GM12878 (cell line): ENCODE data around the gene CASP4. TPM values are rescaled to one million over a fixed set of nuclear protein-coding genes. Genes with fewer than 3 reads are reported as not detected.

Experiments used
- ATAC-seq: fragments of 200-7000 bp; cut with Tn5 transposase; 3 replicates; pipeline ENCODE4 v1.9.1; 2020; ENCODE audit warnings: mild to moderate bottlenecking, moderate library complexity
- BruUV-seq: library from RNA; stranded (reverse); fragments of 400-500 nt; replicated peaks from 2 replicates; lab custom pipeline; 2021; lab: Mats Ljungman, UMichigan
- CTCF ChIA-PET: fragments of 300-600 bp; sonication (Branson Sonifier 250); formaldehyde crosslinking; extraction: SDS; loops from one replicate; lab custom pipeline; 2021; ENCODE audit warnings: inconsistent platforms; lab: Yijun Ruan, JAX
- POLR2A ChIA-PET: fragments of 350-600 bp; formaldehyde crosslinking; extraction: SDS; loops from one replicate; lab custom pipeline; 2021; ENCODE audit warnings: inconsistent platforms; lab: Charles Lee
- RAD21 ChIA-PET: fragments of 300-600 bp; sonication (Branson Sonifier 250); formaldehyde crosslinking; loops from one replicate; lab custom pipeline; 2023; ENCODE audit warnings: antibody characterized with exemption; ENCODE audit not compliant: unreplicated experiment; lab: Charles Lee
- SMC1A ChIA-PET: fragments of 300-600 bp; sonication (Branson Sonifier 250); formaldehyde crosslinking; loops from one replicate; lab custom pipeline; 2023; ENCODE audit not compliant: unreplicated experiment, uncharacterized antibody; lab: Charles Lee
- DNase-seq: peaks from one replicate; pipeline ENCODE4 v3.0.0-alpha.2; 2011; ENCODE audit warnings: low read depth, low spot score
- FAIRE-seq: peaks from 3 replicates; lab custom pipeline; 2011; peaks lifted over from hg19 to GRCh38; lab: Jason Lieb, UNC
- H2AFZ ChIP-seq: 2 replicates; pipeline ENCODE4 v1.6.0; 2011; ENCODE audit warnings: low read depth, low read length, control low read depth; ENCODE audit not compliant: control insufficient read depth
- H3K27ac ChIP-seq: 2 replicates; pipeline ENCODE4 v1.5.1; 2011; ENCODE audit warnings: control low read depth; ENCODE audit not compliant: control insufficient read depth, insufficient read depth
- H3K27me3 ChIP-seq, 2 experiments: replicated peaks in 1 of 2; 2 replicates each; pipeline versions ENCODE4 v1.6.0 to v1.6.1; 2011; ENCODE audit warnings: low read length in 1 of 2; ENCODE audit not compliant: control insufficient read depth in 2 of 2, insufficient read depth in 2 of 2
- H3K36me3 ChIP-seq, 2 experiments: 2 replicates each; pipeline ENCODE4 v1.5.1; 2011; ENCODE audit warnings: low read length in 1 of 2; ENCODE audit not compliant: control insufficient read depth in 2 of 2, insufficient read depth in 2 of 2
- H3K4me1 ChIP-seq: 2 replicates; pipeline ENCODE4 v1.6.1; 2011; ENCODE audit warnings: mild to moderate bottlenecking, low read length, moderate library complexity, mixed read lengths; ENCODE audit not compliant: control insufficient read depth, insufficient read depth
- H3K4me2 ChIP-seq: 2 replicates; pipeline ENCODE4 v1.6.0; 2011; ENCODE audit warnings: control low read depth; ENCODE audit not compliant: control insufficient read depth, insufficient read depth
- H3K4me3 ChIP-seq: fragments of 200-600 bp; sonication (generic); 2 replicates; pipeline ENCODE4 v1.5.1; 2016
- H3K79me2 ChIP-seq: 2 replicates; pipeline ENCODE4 v1.6.0; 2011; ENCODE audit warnings: low read length; ENCODE audit not compliant: control insufficient read depth, insufficient read depth
- H3K9ac ChIP-seq: 2 replicates; pipeline ENCODE4 v1.8.0; 2011; ENCODE audit warnings: low read length, control low read depth, mixed read lengths; ENCODE audit not compliant: control insufficient read depth, insufficient read depth
- H3K9me3 ChIP-seq: replicated peaks from 3 replicates; pipeline ENCODE4 v1.5.1; 2011; ENCODE audit warnings: mild to moderate bottlenecking, low read length; ENCODE audit not compliant: control insufficient read depth, insufficient read depth
- H4K20me1 ChIP-seq: 2 replicates; pipeline ENCODE4 v1.6.0; 2011; ENCODE audit not compliant: control insufficient read depth, insufficient read depth
- EP300 ChIP-seq, 2 experiments: fragments of 150-350 bp in 1 of 2; IDR thresholded peaks; 2 replicates each; pipeline ENCODE4 v1.6.1; 2011 to 2012; ENCODE audit warnings: low read depth in 2 of 2, low read length in 2 of 2, borderline replicate concordance in 1 of 2, improper control_type of control experiment in 1 of 2, inconsistent platforms in 1 of 2; ENCODE audit not compliant: control insufficient read depth in 1 of 2
- IRF4 ChIP-seq: IDR thresholded peaks from 2 replicates; pipeline ENCODE4 v1.6.1; 2011; ENCODE audit warnings: low read depth, low read length
- MYC ChIP-seq: IDR thresholded peaks from 2 replicates; pipeline ENCODE4 v1.6.1; 2011; ENCODE audit warnings: mild to moderate bottlenecking, low read length, moderate library complexity, inconsistent platforms; ENCODE audit not compliant: insufficient read depth, insufficient replicate concordance, insufficient read length, severe bottlenecking
- NR2C1 ChIP-seq: fragments of 450-650 bp; IDR thresholded peaks from 2 replicates; pipeline ENCODE4 v1.6.1; 2017; ENCODE audit warnings: antibody characterized with exemption, mild to moderate bottlenecking, moderate library complexity
- NRF1 ChIP-seq: conservative IDR thresholded peaks from 2 replicates; pipeline ENCODE4 v1.6.1; 2011; ENCODE audit warnings: mild to moderate bottlenecking, low read depth, low read length, improper control_type of control experiment
- PML ChIP-seq: IDR thresholded peaks from 2 replicates; pipeline ENCODE4 v1.6.1; 2012; ENCODE audit warnings: low read length, inconsistent platforms
- POLR2A ChIP-seq: IDR thresholded peaks from 2 replicates; pipeline ENCODE4 v1.6.1; 2011; ENCODE audit warnings: low read depth, mild to moderate bottlenecking, low read length
- SMAD1 ChIP-seq: fragments of 450-650 bp; IDR thresholded peaks from 2 replicates; pipeline ENCODE4 v1.6.1; 2018; ENCODE audit warnings: mild to moderate bottlenecking, low read depth; ENCODE audit not compliant: partially characterized antibody
- SMC3 ChIP-seq: IDR thresholded peaks from 2 replicates; pipeline ENCODE4 v1.6.1; 2011; ENCODE audit warnings: low read length, improper control_type of control experiment, borderline replicate concordance
- ZNF622 ChIP-seq: fragments of 450-650 bp; IDR thresholded peaks from 2 replicates; pipeline ENCODE4 v1.6.1; 2017; ENCODE audit warnings: mild to moderate bottlenecking, inconsistent platforms
- WGBS: methylation state at CpG from one replicate; pipeline ENCODE4 v1.1.6; 2016; ENCODE audit warnings: low lambda C conversion rate; ENCODE audit not compliant: insufficient replicate concordance, insufficient coverage; ENCODE audit errors: missing lambda C conversion rate; 5-methylcytosine and 5-hydroxymethylcytosine counted together
- in situ Hi-C: fragments of 300-500 bp; cut with MboI; formaldehyde crosslinking; loops from 9 replicates; pipeline ENCODE4 v1.14.3; 2018; ENCODE audit warnings: mixed read lengths
- intact Hi-C: fragments of 100-400 bp; cut with micrococcal nuclease; formaldehyde crosslinking; loops from one replicate; pipeline ENCODE4 v1.14.2; 2022; ENCODE audit not compliant: unreplicated experiment
- polyA plus RNA-seq, 11 experiments: library from polyadenylated mRNA; depleted of rRNA in 4 of 11; unstranded in 6 of 11; stranded (reverse) in 5 of 11; fragments of >200 nt; fragmentation: Nextera tagmentation in 4 of 11; fragmentation: Illumina TruSeq in 1 of 11; extraction: Ambion mirVana in 4 of 11; extraction: Trizol in 1 of 11; gene quantifications; 1 replicate in 1 of 11; 2 replicates in 10 of 11; pipeline versions ENCODE4 v1.2.1 to v1.2.3, GENCODE V29; 2011 to 2016; ENCODE audit warnings: inconsistent platforms in 2 of 11, missing spikeins in 2 of 11, low read depth in 1 of 11
- total RNA-seq, 4 experiments: library from RNA; depleted of rRNA in 3 of 4; stranded (reverse); fragments of >200 nt in 3 of 4; fragmentation: Illumina TruSeq in 1 of 4; extraction: Trizol in 1 of 4; gene quantifications; 2 replicates each; pipeline versions ENCODE4 v1.2.1 to v1.2.3, GENCODE V29; 2013 to 2021
- TF ChIP-seq, protein P1 (sequence below): IDR thresholded peaks from 2 replicates; pipeline ENCODE4 v1.6.1; 2012; ENCODE audit warnings: improper control_type of control experiment, low read depth, low read length; ENCODE audit not compliant: insufficient replicate concordance
- TF ChIP-seq, protein P2 (sequence below): fragments of 450-650 bp; IDR thresholded peaks from 2 replicates; pipeline ENCODE4 v1.6.1; 2017; ENCODE audit warnings: antibody characterized with exemption, mild to moderate bottlenecking, moderate library complexity
- TF ChIP-seq, protein P3 (sequence below): fragments of 450-650 bp; IDR thresholded peaks from 2 replicates; pipeline ENCODE4 v1.6.1; 2018; ENCODE audit warnings: borderline replicate concordance, mild to moderate bottlenecking; ENCODE audit not compliant: partially characterized antibody

CASP4 gene
- total and polyA plus RNA-seq, 10 of the 15 experiments (the other 5 are each of a cell fraction or from before 2014, with no cell fraction given): 25.3 to 113 (median 50.0) TPM

DNA sequence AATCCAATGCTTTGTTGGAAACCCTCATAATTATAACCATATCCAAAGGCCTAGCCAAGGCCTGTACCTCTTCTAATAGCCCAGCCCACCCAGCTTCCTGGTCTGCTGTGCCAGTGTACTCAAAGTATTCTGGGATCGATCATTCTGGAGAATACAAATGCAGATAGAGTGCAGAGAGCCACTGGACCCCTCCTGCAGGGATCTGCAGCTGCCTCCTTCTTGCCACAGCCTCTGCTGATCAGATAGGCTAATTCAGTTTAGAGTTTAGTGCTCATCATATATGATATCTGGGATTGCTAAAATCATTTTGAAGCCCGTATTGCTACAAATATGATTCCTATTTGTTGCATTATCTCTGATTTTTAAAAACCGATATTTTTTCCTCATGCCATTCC is 37.1 kb upstream of the CASP4 start (continued):
- TF ChIP-seq, protein P1, sequence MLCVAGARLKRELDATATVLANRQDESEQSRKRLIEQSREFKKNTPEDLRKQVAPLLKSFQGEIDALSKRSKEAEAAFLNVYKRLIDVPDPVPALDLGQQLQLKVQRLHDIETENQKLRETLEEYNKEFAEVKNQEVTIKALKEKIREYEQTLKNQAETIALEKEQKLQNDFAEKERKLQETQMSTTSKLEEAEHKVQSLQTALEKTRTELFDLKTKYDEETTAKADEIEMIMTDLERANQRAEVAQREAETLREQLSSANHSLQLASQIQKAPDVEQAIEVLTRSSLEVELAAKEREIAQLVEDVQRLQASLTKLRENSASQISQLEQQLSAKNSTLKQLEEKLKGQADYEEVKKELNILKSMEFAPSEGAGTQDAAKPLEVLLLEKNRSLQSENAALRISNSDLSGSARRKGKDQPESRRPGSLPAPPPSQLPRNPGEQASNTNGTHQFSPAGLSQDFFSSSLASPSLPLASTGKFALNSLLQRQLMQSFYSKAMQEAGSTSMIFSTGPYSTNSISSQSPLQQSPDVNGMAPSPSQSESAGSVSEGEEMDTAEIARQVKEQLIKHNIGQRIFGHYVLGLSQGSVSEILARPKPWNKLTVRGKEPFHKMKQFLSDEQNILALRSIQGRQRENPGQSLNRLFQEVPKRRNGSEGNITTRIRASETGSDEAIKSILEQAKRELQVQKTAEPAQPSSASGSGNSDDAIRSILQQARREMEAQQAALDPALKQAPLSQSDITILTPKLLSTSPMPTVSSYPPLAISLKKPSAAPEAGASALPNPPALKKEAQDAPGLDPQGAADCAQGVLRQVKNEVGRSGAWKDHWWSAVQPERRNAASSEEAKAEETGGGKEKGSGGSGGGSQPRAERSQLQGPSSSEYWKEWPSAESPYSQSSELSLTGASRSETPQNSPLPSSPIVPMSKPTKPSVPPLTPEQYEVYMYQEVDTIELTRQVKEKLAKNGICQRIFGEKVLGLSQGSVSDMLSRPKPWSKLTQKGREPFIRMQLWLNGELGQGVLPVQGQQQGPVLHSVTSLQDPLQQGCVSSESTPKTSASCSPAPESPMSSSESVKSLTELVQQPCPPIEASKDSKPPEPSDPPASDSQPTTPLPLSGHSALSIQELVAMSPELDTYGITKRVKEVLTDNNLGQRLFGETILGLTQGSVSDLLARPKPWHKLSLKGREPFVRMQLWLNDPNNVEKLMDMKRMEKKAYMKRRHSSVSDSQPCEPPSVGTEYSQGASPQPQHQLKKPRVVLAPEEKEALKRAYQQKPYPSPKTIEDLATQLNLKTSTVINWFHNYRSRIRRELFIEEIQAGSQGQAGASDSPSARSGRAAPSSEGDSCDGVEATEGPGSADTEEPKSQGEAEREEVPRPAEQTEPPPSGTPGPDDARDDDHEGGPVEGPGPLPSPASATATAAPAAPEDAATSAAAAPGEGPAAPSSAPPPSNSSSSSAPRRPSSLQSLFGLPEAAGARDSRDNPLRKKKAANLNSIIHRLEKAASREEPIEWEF: no peak
- TF ChIP-seq SMC3 (no peak), MYC (no peak), SMAD1 (no peak)

DNA sequence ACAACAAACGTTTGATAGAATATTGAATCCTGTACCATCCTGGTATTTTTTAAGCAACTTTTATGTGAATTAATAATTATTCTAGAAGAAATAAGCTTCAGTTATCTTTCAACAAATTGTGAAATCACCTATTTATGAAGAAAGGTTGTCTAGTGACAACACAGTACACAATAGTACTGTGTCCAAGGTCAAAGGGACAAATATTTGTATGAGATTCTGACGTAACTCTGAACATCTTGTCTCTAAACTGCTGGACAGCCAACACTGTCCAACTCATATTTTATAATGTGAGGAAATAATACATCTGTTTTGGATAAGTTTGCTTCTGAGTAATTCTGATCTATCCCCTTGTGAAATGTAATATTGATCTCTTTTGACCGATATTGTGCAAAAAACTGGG is 35.6 kb upstream of the CASP4 start:
- no peak for ATAC-seq
- ChIA-PET CTCF (no interaction called here), RAD21 (no interaction called here), SMC1A (no interaction called here), POLR2A (no interaction called here)
- Histone ChIP-seq H3K4me2 (no peak overlapping the region), H2AFZ (no peak overlapping the region), H3K9me3 (no peaks in the 10 kb centered on the region), H3K4me1 (no peaks in the 10 kb centered on the region), H3K36me3 (no peaks in the 10 kb centered on the region), H3K79me2 (no peaks in the 10 kb centered on the region), H3K27ac (no peak overlapping the region), H3K9ac (no peak overlapping the region), H3K27me3 (no peaks in the 10 kb centered on the region), H4K20me1 (no peaks in the 10 kb centered on the region), H3K4me3 (no peak overlapping the region)
- FAIRE-seq: no peak
- no TSS peak for BruUV-seq
- 46% methylated on average over 3 of the region's 3 CpGs for WGBS
- DNase-seq: no peak
- intact Hi-C loops: loop anchor here (5.0 kb wide), 1 partner anchor 57 kb away; no protein-coding TSS in a partner anchor
- in situ Hi-C loops: loop anchor here (10.0 kb wide), 1 partner anchor 389 kb away; no protein-coding TSS in a partner anchor
- TF ChIP-seq POLR2A (no peak), NR2C1 (no peak), PML (no peak), NRF1 (no peak), IRF4 (no peak), EP300 (IDR thresholded peaks at IDR 0.05; ENCODE audit: borderline replicate concordance in 1 of 2, control insufficient read depth in 1 of 2, low read depth in 2 of 2, low read length in 2 of 2) (no peak), ZNF622 (no peak)
- TF ChIP-seq, protein P2, sequence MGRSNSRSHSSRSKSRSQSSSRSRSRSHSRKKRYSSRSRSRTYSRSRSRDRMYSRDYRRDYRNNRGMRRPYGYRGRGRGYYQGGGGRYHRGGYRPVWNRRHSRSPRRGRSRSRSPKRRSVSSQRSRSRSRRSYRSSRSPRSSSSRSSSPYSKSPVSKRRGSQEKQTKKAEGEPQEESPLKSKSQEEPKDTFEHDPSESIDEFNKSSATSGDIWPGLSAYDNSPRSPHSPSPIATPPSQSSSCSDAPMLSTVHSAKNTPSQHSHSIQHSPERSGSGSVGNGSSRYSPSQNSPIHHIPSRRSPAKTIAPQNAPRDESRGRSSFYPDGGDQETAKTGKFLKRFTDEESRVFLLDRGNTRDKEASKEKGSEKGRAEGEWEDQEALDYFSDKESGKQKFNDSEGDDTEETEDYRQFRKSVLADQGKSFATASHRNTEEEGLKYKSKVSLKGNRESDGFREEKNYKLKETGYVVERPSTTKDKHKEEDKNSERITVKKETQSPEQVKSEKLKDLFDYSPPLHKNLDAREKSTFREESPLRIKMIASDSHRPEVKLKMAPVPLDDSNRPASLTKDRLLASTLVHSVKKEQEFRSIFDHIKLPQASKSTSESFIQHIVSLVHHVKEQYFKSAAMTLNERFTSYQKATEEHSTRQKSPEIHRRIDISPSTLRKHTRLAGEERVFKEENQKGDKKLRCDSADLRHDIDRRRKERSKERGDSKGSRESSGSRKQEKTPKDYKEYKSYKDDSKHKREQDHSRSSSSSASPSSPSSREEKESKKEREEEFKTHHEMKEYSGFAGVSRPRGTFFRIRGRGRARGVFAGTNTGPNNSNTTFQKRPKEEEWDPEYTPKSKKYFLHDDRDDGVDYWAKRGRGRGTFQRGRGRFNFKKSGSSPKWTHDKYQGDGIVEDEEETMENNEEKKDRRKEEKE: no peak
- TF ChIP-seq, protein P3, sequence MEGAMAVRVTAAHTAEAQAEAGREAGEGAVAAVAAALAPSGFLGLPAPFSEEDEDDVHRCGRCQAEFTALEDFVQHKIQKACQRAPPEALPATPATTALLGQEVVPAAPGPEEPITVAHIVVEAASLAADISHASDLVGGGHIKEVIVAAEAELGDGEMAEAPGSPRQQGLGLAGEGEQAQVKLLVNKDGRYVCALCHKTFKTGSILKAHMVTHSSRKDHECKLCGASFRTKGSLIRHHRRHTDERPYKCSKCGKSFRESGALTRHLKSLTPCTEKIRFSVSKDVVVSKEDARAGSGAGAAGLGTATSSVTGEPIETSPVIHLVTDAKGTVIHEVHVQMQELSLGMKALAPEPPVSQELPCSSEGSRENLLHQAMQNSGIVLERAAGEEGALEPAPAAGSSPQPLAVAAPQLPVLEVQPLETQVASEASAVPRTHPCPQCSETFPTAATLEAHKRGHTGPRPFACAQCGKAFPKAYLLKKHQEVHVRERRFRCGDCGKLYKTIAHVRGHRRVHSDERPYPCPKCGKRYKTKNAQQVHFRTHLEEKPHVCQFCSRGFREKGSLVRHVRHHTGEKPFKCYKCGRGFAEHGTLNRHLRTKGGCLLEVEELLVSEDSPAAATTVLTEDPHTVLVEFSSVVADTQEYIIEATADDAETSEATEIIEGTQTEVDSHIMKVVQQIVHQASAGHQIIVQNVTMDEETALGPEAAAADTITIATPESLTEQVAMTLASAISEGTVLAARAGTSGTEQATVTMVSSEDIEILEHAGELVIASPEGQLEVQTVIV: no peak
